HL-60 (cell line): ENCODE results near the gene ELMOD3.
"Not testable (repeated sequence)": the region's sequence is repeated elsewhere in the genome, so short reads cannot be mapped to it uniquely, and the experiment has no call there.

Experiments used
- DNase-seq, 2 experiments: peaks; one replicate each; pipeline ENCODE4 v3.0.0-alpha.2; 2010 to 2020; ENCODE audit warnings: low read depth in 1 of 2, low spot score in 1 of 2
- H3K27ac ChIP-seq: fragments of 250-450 bp; sonication (Bioruptor Pico); replicated peaks from 2 replicates; pipeline ENCODE4 v1.5.1; 2020; ENCODE audit warnings: mild to moderate bottlenecking, moderate library complexity
- H3K27me3 ChIP-seq: fragments of 250-450 bp; sonication (Bioruptor Pico); 2 replicates; pipeline ENCODE4 v1.5.1; 2021; ENCODE audit warnings: mild to moderate bottlenecking, moderate library complexity; ENCODE audit not compliant: insufficient read depth, poor library complexity, severe bottlenecking
- H3K4me3 ChIP-seq: replicated peaks from 2 replicates; pipeline ENCODE4 v1.5.1; 2011; ENCODE audit warnings: mild to moderate bottlenecking, control low read depth, low read length; ENCODE audit not compliant: insufficient read depth
- GABPA ChIP-seq: IDR thresholded peaks from 2 replicates; pipeline ENCODE4 v1.6.1; 2012; ENCODE audit warnings: low read depth
- POLR2AphosphoS5 ChIP-seq: IDR thresholded peaks from 2 replicates; pipeline ENCODE4 v1.6.1; 2012; ENCODE audit warnings: low read depth
- SPI1 ChIP-seq: IDR thresholded peaks from 2 replicates; pipeline ENCODE4 v1.6.1; 2012; ENCODE audit warnings: low read depth, mild to moderate bottlenecking, borderline replicate concordance
- TF ChIP-seq, protein P1 (sequence below): IDR thresholded peaks from one replicate; pipeline ENCODE4 v1.5.1; 2011; ENCODE audit warnings: low read length, control low read depth, inconsistent platforms; ENCODE audit not compliant: insufficient read depth
- TF ChIP-seq, protein P2 (sequence below): IDR thresholded peaks from 2 replicates; pipeline ENCODE4 v1.6.1; 2012; ENCODE audit warnings: low read depth; ENCODE audit not compliant: insufficient replicate concordance

The ELMOD3 gene

DNA sequence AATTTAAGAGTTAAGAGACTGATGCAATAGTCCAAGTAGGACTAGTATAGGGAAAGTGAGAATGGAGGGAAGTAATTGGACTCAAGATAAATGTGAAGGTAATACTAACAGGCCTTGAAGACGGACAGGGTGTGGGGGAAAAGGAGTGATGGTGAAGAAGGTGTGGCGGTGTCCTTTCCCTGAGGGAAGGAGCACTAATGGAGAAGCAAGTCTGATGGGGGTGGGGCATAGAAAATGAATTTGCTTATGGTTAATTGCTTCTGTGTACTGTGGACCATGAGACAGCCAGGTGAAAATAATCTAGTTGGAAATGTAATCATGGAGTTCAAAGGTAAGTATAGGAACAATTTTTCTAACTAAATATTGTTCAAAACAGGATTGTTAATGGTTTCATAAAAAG lies 19.6 kb upstream of the ELMOD3 start:
- TF ChIP-seq POLR2AphosphoS5 (no peak), GABPA (no peak)
- TF ChIP-seq, protein P1, sequence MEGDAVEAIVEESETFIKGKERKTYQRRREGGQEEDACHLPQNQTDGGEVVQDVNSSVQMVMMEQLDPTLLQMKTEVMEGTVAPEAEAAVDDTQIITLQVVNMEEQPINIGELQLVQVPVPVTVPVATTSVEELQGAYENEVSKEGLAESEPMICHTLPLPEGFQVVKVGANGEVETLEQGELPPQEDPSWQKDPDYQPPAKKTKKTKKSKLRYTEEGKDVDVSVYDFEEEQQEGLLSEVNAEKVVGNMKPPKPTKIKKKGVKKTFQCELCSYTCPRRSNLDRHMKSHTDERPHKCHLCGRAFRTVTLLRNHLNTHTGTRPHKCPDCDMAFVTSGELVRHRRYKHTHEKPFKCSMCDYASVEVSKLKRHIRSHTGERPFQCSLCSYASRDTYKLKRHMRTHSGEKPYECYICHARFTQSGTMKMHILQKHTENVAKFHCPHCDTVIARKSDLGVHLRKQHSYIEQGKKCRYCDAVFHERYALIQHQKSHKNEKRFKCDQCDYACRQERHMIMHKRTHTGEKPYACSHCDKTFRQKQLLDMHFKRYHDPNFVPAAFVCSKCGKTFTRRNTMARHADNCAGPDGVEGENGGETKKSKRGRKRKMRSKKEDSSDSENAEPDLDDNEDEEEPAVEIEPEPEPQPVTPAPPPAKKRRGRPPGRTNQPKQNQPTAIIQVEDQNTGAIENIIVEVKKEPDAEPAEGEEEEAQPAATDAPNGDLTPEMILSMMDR: no peak
- no peak for DNase-seq
- no peaks in the 10 kb centered on the region for H3K27me3 ChIP-seq

DNA sequence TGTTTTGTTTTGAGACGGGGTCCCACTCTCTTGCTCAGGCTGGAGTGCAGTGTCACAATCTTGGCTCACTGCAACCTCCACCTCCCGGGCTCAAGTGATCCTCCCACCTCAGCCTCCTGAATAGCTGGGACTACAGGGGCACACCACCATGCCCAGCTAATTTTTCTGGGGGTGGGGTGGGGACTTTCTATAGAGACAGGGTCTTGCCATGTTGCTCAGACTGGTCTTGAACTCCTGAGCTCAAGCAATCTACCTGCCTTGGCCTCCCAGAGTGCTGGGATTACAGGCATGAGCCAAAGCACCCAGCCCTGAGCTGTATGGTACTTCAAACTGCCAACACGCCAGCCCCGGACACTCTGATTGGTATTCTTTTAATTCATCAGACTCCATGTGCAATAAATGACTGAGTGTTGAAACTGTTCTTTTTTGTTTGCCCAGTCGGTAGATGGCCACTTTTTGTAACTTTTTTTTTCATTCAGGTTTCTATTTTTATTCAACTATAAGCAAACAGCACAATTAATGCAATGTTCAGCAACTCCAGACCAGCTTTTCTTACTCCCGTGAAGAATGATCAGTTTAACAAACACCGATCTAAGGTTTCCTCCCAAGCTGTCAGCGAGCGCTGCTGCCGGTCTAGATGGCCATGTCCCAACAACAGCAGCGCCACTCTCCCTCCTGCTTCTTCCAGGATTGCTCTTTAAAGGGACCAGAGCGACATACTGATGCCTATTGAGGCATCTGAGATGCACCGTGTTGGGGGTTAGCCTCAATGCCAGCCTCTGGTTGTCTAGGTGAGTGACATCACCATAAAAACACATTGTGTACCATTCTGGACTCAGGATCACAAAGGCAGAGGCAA lies 14.3 kb upstream of the ELMOD3 start:
- TF ChIP-seq, protein P1: no peak
- no peak overlapping the region for H3K27ac ChIP-seq
- no peaks in the 10 kb centered on the region for H3K27me3 ChIP-seq
- no peak for DNase-seq
- H3K4me3 ChIP-seq: no peak overlapping the region

More for the DNA sequence above, 19.6 kb upstream of the ELMOD3 start:
- no peak overlapping the region for H3K27ac ChIP-seq
- H3K4me3 ChIP-seq: no peak overlapping the region

DNA sequence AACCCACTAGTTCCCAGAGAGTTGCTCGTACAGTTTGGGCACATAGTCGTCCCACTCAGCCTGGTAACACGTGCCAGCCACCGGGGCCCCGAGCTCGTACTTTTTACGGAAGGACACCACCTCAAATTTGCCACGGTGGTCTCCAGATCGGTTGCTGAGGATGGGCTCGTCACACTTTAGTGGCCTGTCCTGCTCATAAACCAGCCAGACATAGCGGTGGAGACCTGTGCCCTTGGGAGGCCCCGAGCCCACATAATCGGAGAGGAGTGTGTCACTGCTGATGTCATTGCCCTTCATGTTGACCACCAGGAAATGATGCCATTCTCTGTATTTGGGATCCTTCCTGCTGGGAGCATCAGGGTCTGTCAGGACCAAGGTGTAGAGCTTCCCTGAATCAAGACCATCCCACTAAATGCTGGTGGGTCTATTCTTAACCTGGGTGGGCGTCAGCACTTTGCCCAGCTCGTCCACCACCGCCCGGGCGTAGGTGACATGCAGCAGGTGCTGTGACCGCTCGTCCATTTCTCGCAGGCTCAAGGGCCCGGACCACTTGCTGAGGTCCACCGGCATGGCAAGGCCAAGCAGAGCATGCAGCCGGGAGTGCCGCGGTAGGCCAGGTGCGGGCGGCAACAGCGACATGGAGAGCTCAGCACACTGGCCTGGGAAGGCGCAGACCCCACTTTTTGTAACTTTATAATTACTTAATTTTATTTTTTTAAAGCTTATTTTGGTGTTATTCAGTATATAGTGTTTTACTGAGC lies 13.1 kb upstream of the ELMOD3 start:
- TF ChIP-seq, protein P2, sequence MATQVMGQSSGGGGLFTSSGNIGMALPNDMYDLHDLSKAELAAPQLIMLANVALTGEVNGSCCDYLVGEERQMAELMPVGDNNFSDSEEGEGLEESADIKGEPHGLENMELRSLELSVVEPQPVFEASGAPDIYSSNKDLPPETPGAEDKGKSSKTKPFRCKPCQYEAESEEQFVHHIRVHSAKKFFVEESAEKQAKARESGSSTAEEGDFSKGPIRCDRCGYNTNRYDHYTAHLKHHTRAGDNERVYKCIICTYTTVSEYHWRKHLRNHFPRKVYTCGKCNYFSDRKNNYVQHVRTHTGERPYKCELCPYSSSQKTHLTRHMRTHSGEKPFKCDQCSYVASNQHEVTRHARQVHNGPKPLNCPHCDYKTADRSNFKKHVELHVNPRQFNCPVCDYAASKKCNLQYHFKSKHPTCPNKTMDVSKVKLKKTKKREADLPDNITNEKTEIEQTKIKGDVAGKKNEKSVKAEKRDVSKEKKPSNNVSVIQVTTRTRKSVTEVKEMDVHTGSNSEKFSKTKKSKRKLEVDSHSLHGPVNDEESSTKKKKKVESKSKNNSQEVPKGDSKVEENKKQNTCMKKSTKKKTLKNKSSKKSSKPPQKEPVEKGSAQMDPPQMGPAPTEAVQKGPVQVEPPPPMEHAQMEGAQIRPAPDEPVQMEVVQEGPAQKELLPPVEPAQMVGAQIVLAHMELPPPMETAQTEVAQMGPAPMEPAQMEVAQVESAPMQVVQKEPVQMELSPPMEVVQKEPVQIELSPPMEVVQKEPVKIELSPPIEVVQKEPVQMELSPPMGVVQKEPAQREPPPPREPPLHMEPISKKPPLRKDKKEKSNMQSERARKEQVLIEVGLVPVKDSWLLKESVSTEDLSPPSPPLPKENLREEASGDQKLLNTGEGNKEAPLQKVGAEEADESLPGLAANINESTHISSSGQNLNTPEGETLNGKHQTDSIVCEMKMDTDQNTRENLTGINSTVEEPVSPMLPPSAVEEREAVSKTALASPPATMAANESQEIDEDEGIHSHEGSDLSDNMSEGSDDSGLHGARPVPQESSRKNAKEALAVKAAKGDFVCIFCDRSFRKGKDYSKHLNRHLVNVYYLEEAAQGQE: no peak
- TF ChIP-seq, protein P1: no peak
- TF ChIP-seq POLR2AphosphoS5: no peak
- Histone ChIP-seq H3K4me3 (no peak overlapping the region), H3K27ac (no peak overlapping the region), H3K27me3 (no peaks in the 10 kb centered on the region)
- DNase-seq: no peak

DNA sequence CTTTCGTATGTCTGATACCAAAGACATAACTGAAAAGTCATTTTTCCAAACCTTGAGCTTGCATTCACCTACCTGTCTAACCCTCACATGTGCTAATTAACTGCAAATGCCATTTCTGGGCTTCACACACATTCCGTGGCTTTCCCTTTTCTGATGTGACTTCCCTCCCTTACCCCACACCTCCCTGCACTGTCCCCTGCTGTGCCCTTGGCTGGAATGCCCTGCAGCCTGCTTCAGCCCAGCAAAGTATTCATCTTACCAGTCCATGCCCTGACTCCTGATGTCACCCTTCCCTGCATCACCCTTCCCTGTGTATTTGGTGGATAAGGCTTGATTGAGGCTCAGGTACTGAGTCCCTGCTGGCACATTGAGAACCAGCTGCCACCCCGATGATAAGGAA lies 12.4 kb upstream of the ELMOD3 start:
- TF ChIP-seq GABPA (no peak), SPI1 (no peak), POLR2AphosphoS5 (no peak)
- TF ChIP-seq, protein P1: no peak
- TF ChIP-seq, protein P2: no peak

DNA sequence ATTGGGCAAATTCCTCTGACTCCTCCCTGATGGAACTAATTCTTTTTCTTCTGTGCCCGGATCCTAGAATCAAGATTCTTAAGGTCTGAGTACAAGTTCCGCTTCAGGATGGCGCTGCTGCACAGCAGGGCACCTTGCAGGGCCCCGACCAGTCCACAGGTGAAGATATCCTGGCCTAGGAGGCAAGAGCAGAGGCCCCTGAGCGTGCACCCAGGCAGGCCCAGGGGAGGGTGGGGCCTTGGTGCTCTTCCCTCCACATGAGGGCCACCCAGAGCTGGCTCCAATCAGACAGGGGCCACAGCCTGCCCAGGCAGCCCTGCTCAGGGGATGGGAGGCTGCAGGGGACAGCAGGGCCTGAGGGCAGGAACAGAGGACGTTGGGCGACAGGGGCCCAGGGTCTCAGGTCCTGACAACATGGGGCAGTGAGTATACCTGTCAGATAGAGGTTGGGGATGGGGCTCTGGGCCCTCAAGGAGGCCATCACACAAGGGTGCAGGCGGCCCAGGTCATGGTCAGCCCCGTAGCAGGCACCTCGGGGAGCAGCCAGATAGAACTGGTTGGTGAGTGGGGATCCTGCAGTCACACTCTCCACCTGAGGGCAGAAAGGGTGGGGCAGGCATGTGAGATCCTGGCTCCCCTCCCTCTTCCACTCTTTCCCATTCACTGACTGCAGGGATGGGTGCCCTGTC lies 11.2 kb upstream of the ELMOD3 start:
- H3K4me3 ChIP-seq, H3K27ac ChIP-seq, DNase-seq, H3K27me3 ChIP-seq: not testable (repeated sequence)

More for the DNA sequence above, 12.4 kb upstream of the ELMOD3 start:
- no peak overlapping the region for H3K4me3 ChIP-seq
- no peak for DNase-seq
- no peak overlapping the region for H3K27ac ChIP-seq
- no peaks in the 10 kb centered on the region for H3K27me3 ChIP-seq
